PC-3 (cell line): ENCODE results near the gene DCLK3.

Source experiments
- CTCF ChIP-seq: fragments of 300-600 bp; sonication (generic); conservative IDR thresholded peaks from 2 replicates; pipeline ENCODE4 v1.5.1; 2017; ENCODE audit warnings: antibody characterized with exemption, low read depth, mild to moderate bottlenecking, low read length
- EZH2 ChIP-seq: fragments of 300-600 bp; sonication (generic); IDR thresholded peaks from one replicate; pipeline ENCODE4 v1.6.1; 2017; ENCODE audit warnings: antibody characterized with exemption, mild to moderate bottlenecking, low read length; ENCODE audit not compliant: unreplicated experiment
- EZH2phosphoT487 ChIP-seq: fragments of 300-600 bp; sonication (generic); IDR thresholded peaks from 2 replicates; pipeline ENCODE4 v1.6.1; 2018; ENCODE audit warnings: mild to moderate bottlenecking, antibody characterized with exemption, low read length, borderline replicate concordance

GRCh38 chr3:36688815-36689214 is 75.5 kb downstream of the DCLK3 start:
- TF ChIP-seq CTCF = no peak
- no peak for TF ChIP-seq EZH2phosphoT487
- TF ChIP-seq EZH2 = no peak
